GM18520 (cell line): ENCODE data around the gene CEP85.

ENCODE experiments used
- ATAC-seq: cut with Tn5 transposase; IDR thresholded peaks from one replicate; pipeline ENCODE4 v1.9.1; 2021; ENCODE audit not compliant: unreplicated experiment

CEP85 gene

GRCh38 chr1:26233903-26234643 lies at the start of gene CEP85:
TSS of gene CEP85 (plus strand) at chr1:26234200. CDS start at chr1:26239784, 5,584 bp downstream.
- ATAC-seq = peak; percentile 87

- ATAC-seq = no peak
These were observed 49.1 kb upstream of the CEP85 start for GRCh38 chr1:26184883-26185282.

- no peak for ATAC-seq
These were observed 46.1 kb upstream of the CEP85 start for GRCh38 chr1:26187882-26188281.

GRCh38 chr1:26188477-26188876 lies 45.5 kb upstream of the CEP85 start:
- no peak for ATAC-seq

- ATAC-seq = no peak
These were observed 44.7 kb upstream of the CEP85 start for GRCh38 chr1:26189331-26189730.

- ATAC-seq = no peak
These were observed 44.2 kb upstream of the CEP85 start for GRCh38 chr1:26189751-26190275.

GRCh38 chr1:26190373-26190987 lies 43.5 kb upstream of the CEP85 start, which contains the start of gene CATSPER4:
TSS of gene CATSPER4 (plus strand) at chr1:26190602. CDS start at chr1:26190628, 26 bp downstream.
- no peak for ATAC-seq

- no peak for ATAC-seq
These were observed 42.3 kb upstream of the CEP85 start for GRCh38 chr1:26191739-26192138.

GRCh38 chr1:26195805-26196204 lies 38.2 kb upstream of the CEP85 start:
- ATAC-seq = no peak

GRCh38 chr1:26197301-26197700 lies 36.7 kb upstream of the CEP85 start:
- ATAC-seq = no peak

GRCh38 chr1:26197813-26198212 lies 36.2 kb upstream of the CEP85 start:
- no peak for ATAC-seq

- no peak for ATAC-seq
These were observed 33.6 kb upstream of the CEP85 start for GRCh38 chr1:26200413-26200812.

GRCh38 chr1:26203642-26204318 lies 30.2 kb upstream of the CEP85 start:
- no peak for ATAC-seq

- ATAC-seq = no peak
These were observed 23.7 kb upstream of the CEP85 start for GRCh38 chr1:26210147-26210870.

GRCh38 chr1:26212726-26213125 lies 21.3 kb upstream of the CEP85 start:
- no peak for ATAC-seq

GRCh38 chr1:26213335-26213905 lies 20.6 kb upstream of the CEP85 start:
- no peak for ATAC-seq

GRCh38 chr1:26215246-26215645 lies 18.8 kb upstream of the CEP85 start:
- no peak for ATAC-seq

- ATAC-seq = no peak
These were observed 15.0 kb upstream of the CEP85 start for GRCh38 chr1:26218906-26219494.

- ATAC-seq = no peak
These were observed 13.6 kb upstream of the CEP85 start for GRCh38 chr1:26220199-26220912.

GRCh38 chr1:26221094-26221493 lies 12.9 kb upstream of the CEP85 start:
- ATAC-seq = no peak
